Hepatocyte (in vitro differentiated cells): ENCODE measurements around the gene BICDL2. TPM values are rescaled to one million over a fixed set of nuclear protein-coding genes. Genes with fewer than 3 reads are reported as not detected.

Source experiments
- DNase-seq: peaks from one replicate; pipeline ENCODE4 v3.0.0-alpha.2; 2016; ENCODE audit warnings: low spot score
- H2AFZ ChIP-seq: fragments of 200-600 bp; sonication (generic); 2 replicates; pipeline ENCODE4 v1.6.0; 2016; ENCODE audit warnings: antibody characterized with exemption, mild to moderate bottlenecking
- H3K27ac ChIP-seq: fragments of 200-600 bp; sonication (generic); 2 replicates; pipeline ENCODE4 v1.5.1; 2016; ENCODE audit warnings: mild to moderate bottlenecking
- H3K27me3 ChIP-seq: fragments of 200-600 bp; sonication (generic); 2 replicates; pipeline ENCODE4 v1.6.1; 2016
- H3K36me3 ChIP-seq: fragments of 200-600 bp; sonication (generic); replicated peaks from 2 replicates; pipeline ENCODE4 v1.5.1; 2016; ENCODE audit warnings: low read depth; ENCODE audit not compliant: insufficient read depth
- H3K4me1 ChIP-seq: fragments of 200-600 bp; sonication (generic); 2 replicates; pipeline ENCODE4 v1.5.1; 2016; ENCODE audit warnings: mild to moderate bottlenecking, moderate library complexity; ENCODE audit not compliant: insufficient read depth
- H3K4me2 ChIP-seq: fragments of 200-600 bp; sonication (generic); 2 replicates; pipeline ENCODE4 v1.6.0; 2016
- H3K4me3 ChIP-seq: fragments of 200-600 bp; sonication (generic); 2 replicates; pipeline ENCODE4 v1.5.1; 2016; ENCODE audit warnings: mild to moderate bottlenecking
- H3K79me2 ChIP-seq: fragments of 200-600 bp; sonication (generic); 2 replicates; pipeline ENCODE4 v1.6.0; 2017; ENCODE audit warnings: mild to moderate bottlenecking
- H3K9me2 ChIP-seq: fragments of 200-600 bp; sonication (generic); replicated peaks from 2 replicates; pipeline ENCODE4 v1.6.0; 2017; ENCODE audit warnings: mild to moderate bottlenecking; ENCODE audit not compliant: insufficient read depth
- H3K9me3 ChIP-seq: fragments of 200-600 bp; sonication (generic); 2 replicates; pipeline ENCODE4 v1.5.1; 2016; ENCODE audit warnings: low read depth, mild to moderate bottlenecking
- H4K20me1 ChIP-seq: fragments of 200-600 bp; sonication (generic); 2 replicates; pipeline ENCODE4 v1.6.0; 2016; ENCODE audit warnings: mild to moderate bottlenecking; ENCODE audit not compliant: insufficient read depth, poor library complexity, severe bottlenecking
- EZH2 ChIP-seq: fragments of 200-600 bp; sonication (generic); IDR thresholded peaks from 2 replicates; pipeline ENCODE4 v1.6.1; 2016; ENCODE audit warnings: antibody characterized with exemption, mild to moderate bottlenecking, borderline replicate concordance
- EZH2phosphoT487 ChIP-seq: fragments of 200-600 bp; sonication (generic); IDR thresholded peaks from one replicate; pipeline ENCODE4 v1.6.1; 2018; ENCODE audit warnings: antibody characterized with exemption, mild to moderate bottlenecking, low read depth, moderate library complexity; ENCODE audit not compliant: unreplicated experiment, severe bottlenecking
- WGBS: methylation state at CpG from one replicate; pipeline ENCODE4 v1.1.6; 2016; ENCODE audit warnings: low lambda C conversion rate; ENCODE audit errors: missing lambda C conversion rate; 5-methylcytosine and 5-hydroxymethylcytosine counted together
- polyA plus RNA-seq: library from polyadenylated mRNA; unstranded; fragments of >200 nt; fragmentation: Nextera tagmentation; extraction: Ambion mirVana; gene quantifications from 2 replicates; pipeline ENCODE4 v1.2.1, GENCODE V29; 2016
- total RNA-seq: library from RNA; depleted of rRNA; stranded (reverse); fragments of >200 nt; gene quantifications from 2 replicates; pipeline ENCODE4 v1.2.3, GENCODE V29; 2014
- TF ChIP-seq, protein P1 (sequence below): fragments of 200-600 bp; sonication (generic); IDR thresholded peaks from 2 replicates; pipeline ENCODE4 v1.5.1; 2016; ENCODE audit warnings: antibody characterized with exemption, mild to moderate bottlenecking; ENCODE audit not compliant: poor library complexity

Gene BICDL2
- total and polyA plus RNA-seq, 2 experiments from 2014 or later, result 12.3 to 12.8 TPM

DNA sequence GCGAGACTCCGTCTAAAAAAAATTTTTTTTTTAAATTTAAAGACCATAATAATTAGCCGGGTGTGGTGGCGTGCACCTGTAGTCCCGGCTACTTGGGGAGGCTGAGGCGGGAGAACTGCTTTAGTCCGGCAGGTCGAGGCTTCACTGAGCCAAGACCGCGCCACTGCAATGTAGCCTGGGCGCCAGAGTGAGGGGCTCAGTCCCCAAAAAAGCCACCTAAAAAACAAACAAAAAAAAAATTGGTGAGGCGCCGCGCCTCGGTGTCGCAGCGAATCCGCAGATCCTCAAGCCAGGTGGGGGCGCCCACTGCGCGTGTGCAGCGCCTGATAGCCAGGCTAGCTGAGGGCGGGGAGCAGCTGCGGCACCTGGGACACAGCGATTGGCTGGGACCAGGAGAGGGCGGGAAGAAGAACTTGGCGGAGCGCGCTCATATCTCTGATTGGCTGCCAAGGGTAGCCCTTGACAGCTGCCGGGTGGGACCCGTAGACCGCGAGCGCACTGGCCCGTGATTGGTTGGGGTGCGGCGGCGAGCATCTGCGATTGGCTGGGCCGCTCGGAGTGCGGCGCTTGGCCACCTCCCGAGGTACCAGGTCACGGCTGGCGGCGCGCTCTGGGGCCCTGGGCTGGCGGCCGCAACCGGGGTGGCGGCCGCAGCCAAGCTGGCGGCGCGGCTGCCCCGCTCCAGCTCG is 33.0 kb downstream of the BICDL2 start:
- H3K27me3 ChIP-seq, result no peaks in the 10 kb centered on the region
- no peak overlapping the region for H2AFZ ChIP-seq
- peak; percentile 99 for DNase-seq
- 9% methylated on average over 50 of the region's 58 CpGs for WGBS
- H3K4me1 ChIP-seq, result peaks cover 25% of the 10 kb centered on the region
- no peaks in the 10 kb centered on the region for H3K79me2 ChIP-seq
- no peaks in the 10 kb centered on the region for H3K9me3 ChIP-seq
- no peaks in the 10 kb centered on the region for H4K20me1 ChIP-seq
- no peaks in the 10 kb centered on the region for H3K9me2 ChIP-seq
- no peak overlapping the region for H3K4me3 ChIP-seq
- peak overlapping the region; percentile 61 for H3K4me2 ChIP-seq
- TF ChIP-seq, protein P1, sequence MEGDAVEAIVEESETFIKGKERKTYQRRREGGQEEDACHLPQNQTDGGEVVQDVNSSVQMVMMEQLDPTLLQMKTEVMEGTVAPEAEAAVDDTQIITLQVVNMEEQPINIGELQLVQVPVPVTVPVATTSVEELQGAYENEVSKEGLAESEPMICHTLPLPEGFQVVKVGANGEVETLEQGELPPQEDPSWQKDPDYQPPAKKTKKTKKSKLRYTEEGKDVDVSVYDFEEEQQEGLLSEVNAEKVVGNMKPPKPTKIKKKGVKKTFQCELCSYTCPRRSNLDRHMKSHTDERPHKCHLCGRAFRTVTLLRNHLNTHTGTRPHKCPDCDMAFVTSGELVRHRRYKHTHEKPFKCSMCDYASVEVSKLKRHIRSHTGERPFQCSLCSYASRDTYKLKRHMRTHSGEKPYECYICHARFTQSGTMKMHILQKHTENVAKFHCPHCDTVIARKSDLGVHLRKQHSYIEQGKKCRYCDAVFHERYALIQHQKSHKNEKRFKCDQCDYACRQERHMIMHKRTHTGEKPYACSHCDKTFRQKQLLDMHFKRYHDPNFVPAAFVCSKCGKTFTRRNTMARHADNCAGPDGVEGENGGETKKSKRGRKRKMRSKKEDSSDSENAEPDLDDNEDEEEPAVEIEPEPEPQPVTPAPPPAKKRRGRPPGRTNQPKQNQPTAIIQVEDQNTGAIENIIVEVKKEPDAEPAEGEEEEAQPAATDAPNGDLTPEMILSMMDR, result peak; percentile 65
- TF ChIP-seq EZH2 (no peak), EZH2phosphoT487 (no peak)
- H3K36me3 ChIP-seq, result no peaks in the 10 kb centered on the region
- no peak overlapping the region for H3K27ac ChIP-seq

DNA sequence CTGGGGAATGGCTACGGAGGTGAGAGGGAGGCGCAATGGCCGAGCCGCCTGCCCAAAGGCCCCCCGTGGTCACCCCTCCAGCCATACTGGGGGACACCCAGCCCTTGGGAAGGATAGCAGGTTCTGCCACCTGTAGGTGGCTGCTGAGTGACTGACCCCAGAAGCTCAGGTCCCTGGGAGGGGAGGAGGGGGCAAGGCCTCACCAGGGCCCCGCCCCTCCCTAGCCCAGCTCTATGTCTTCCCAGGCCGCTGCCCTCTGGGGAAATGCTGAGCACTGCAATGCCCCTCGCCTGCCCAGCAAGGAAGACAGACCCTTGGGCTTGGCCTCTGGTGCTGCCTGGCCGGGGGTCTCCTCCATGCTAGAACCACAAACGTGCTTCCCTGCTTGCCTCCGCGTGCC is 35.4 kb downstream of the BICDL2 start:
- Histone ChIP-seq H3K36me3 (no peaks in the 10 kb centered on the region), H3K79me2 (no peaks in the 10 kb centered on the region), H3K4me2 (no peak overlapping the region), H3K27me3 (no peaks in the 10 kb centered on the region), H2AFZ (no peak overlapping the region), H4K20me1 (no peaks in the 10 kb centered on the region), H3K9me3 (no peaks in the 10 kb centered on the region), H3K4me1 (peaks cover 2% of the 10 kb centered on the region), H3K9me2 (no peaks in the 10 kb centered on the region), H3K27ac (no peak overlapping the region), H3K4me3 (no peak overlapping the region)
- no peak for DNase-seq
- TF ChIP-seq EZH2, result no peak
- TF ChIP-seq, protein P1, result no peak
- no peak for TF ChIP-seq EZH2phosphoT487
- 83% methylated on average over 11 of the region's 12 CpGs for WGBS

DNA sequence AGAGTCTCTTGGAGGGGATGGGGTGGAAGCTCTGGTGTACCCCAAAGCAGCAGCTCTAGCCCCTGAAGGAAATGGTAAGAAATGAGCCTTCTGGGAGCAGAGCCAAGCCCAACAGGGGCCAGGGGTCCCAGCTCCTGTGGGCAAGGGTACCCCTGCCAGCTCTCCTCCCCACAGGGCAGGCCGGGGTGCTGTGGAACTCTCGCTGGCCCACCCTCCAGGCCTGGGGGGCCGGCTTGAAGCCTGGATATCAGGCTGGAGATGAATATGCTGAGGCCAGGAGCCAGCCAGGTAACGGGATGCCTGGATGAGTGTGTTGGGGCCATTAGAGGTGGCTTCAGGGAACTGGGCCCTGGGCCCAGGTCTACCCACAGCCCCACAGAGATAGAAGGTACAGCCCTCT is 36.2 kb downstream of the BICDL2 start:
- Histone ChIP-seq H3K79me2 (no peaks in the 10 kb centered on the region), H3K27ac (no peak overlapping the region), H2AFZ (no peak overlapping the region), H3K9me2 (no peaks in the 10 kb centered on the region), H3K4me1 (no peaks in the 10 kb centered on the region), H3K36me3 (no peaks in the 10 kb centered on the region), H3K27me3 (no peaks in the 10 kb centered on the region), H3K4me3 (no peak overlapping the region), H4K20me1 (no peaks in the 10 kb centered on the region), H3K4me2 (no peak overlapping the region), H3K9me3 (no peaks in the 10 kb centered on the region)
- no peak for DNase-seq
- TF ChIP-seq EZH2, result no peak
- WGBS, result 94% methylated on average over 4 of the region's 4 CpGs

DNA sequence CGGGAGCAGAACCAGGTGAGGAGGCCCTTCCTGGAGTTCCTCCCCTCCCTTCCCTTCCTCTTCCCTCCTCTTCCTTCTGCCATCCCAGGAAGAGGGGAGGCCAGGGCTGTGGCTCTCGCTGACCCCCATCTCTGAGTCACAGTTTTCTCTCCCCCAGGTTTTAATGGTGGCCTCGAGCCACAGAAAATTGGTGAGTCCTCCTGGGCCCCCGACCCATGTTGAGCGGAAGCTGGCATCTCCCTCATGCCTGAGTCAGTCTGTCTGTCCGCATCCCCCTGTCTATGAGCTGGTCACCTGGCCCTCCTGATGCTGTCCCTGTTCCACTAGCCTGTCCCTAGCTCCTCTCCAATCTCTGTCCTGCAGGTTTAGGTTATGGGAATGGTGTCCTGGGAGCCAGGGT is 36.8 kb downstream of the BICDL2 start:
- no peaks in the 10 kb centered on the region for H3K4me1 ChIP-seq
- no peaks in the 10 kb centered on the region for H4K20me1 ChIP-seq
- 97% methylated on average over 6 of the region's 6 CpGs for WGBS
- H2AFZ ChIP-seq, result no peak overlapping the region
- TF ChIP-seq, protein P1, result no peak
- no peak for TF ChIP-seq EZH2
- no peak for TF ChIP-seq EZH2phosphoT487
- no peak for DNase-seq
- H3K4me3 ChIP-seq, result no peak overlapping the region
- H3K27ac ChIP-seq, result no peak overlapping the region
- H3K9me2 ChIP-seq, result no peaks in the 10 kb centered on the region
- H3K79me2 ChIP-seq, result no peaks in the 10 kb centered on the region
- H3K4me2 ChIP-seq, result no peak overlapping the region
- no peaks in the 10 kb centered on the region for H3K27me3 ChIP-seq
- no peaks in the 10 kb centered on the region for H3K9me3 ChIP-seq
- no peaks in the 10 kb centered on the region for H3K36me3 ChIP-seq
